ENCODE results near the gene WNK3.

WNK3 gene

GRCh38 chrX:54198262-54198661 lies 159.6 kb downstream of the WNK3 start:
- Mint-ChIP-seq H3K36me3 (ENCODE audit: low read depth) (no peaks in the 10 kb centered on the region), H3K4me3 (no peak overlapping the region), H3K4me1 (ENCODE audit: low read depth) (no peaks in the 10 kb centered on the region), H3K27me3 (ENCODE audit: low read depth) (peaks cover 3% of the 10 kb centered on the region), H3K27ac (no peak overlapping the region), H3K9me3 (no peaks in the 10 kb centered on the region)
- no peak for DNase-seq (ENCODE audit: low spot score)

GRCh38 chrX:54194982-54195588 lies 162.8 kb downstream of the WNK3 start:
- peaks cover 3% of the 10 kb centered on the region for H3K27me3 Mint-ChIP-seq (ENCODE audit: low read depth)
- DNase-seq (ENCODE audit: low spot score) = no peak
- no peak overlapping the region for H3K27ac Mint-ChIP-seq
- no peaks in the 10 kb centered on the region for H3K36me3 Mint-ChIP-seq (ENCODE audit: low read depth)
- H3K9me3 Mint-ChIP-seq = no peaks in the 10 kb centered on the region
- H3K4me1 Mint-ChIP-seq (ENCODE audit: low read depth) = no peaks in the 10 kb centered on the region
- no peak overlapping the region for H3K4me3 Mint-ChIP-seq

DNA sequence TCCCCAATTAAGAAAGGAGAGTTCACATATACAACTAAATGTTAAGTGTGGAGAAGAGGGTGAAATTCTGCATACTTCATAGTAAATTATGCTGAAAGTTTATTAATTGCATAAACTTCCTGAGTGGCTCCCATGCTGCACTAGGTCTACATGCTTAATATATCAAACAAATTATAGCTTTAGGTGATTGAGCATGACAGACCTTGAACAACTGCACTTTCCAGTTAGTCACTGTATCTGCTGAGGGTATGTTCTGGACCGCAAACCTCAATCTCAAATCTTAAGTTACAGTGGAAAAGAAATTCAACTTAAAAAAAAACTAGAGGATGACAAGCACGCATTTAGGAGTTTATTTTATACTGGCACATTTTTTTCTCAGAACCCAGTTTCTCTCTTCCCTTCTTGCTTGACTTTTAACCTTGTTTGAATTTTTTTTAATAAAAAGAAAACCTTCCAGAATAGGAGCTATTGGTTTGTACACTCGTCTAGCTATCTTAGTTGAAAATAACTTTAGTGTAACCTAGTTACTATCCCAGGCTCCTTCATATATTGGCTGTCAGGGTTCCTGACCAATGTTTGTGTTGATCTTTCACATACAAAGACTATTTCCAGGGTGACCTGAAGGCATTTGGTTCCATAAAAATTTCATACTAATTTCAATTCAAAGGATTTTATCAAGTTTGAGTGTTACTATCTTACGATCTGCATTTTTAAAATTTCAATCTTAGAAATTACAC lies 164.6 kb downstream of the WNK3 start:
- Mint-ChIP-seq H3K36me3 (ENCODE audit: low read depth) (no peaks in the 10 kb centered on the region), H3K4me1 (ENCODE audit: low read depth) (no peaks in the 10 kb centered on the region), H3K9me3 (no peaks in the 10 kb centered on the region), H3K4me3 (no peak overlapping the region), H3K27me3 (ENCODE audit: low read depth) (peaks cover under 1% of the 10 kb centered on the region), H3K27ac (no peak overlapping the region)
- no peak for DNase-seq (ENCODE audit: low spot score)

- no peak for DNase-seq (ENCODE audit: low spot score)
- no peak overlapping the region for H3K4me3 Mint-ChIP-seq
- H3K4me1 Mint-ChIP-seq (ENCODE audit: low read depth) = peaks cover 23% of the 10 kb centered on the region
- no peaks in the 10 kb centered on the region for H3K27me3 Mint-ChIP-seq (ENCODE audit: low read depth)
- H3K36me3 Mint-ChIP-seq (ENCODE audit: low read depth) = peaks cover 29% of the 10 kb centered on the region
- H3K9me3 Mint-ChIP-seq = no peaks in the 10 kb centered on the region
- H3K27ac Mint-ChIP-seq = no peak overlapping the region
Measured at GRCh38 chrX:54184474-54184873, 173.4 kb downstream of the WNK3 start.

DNA sequence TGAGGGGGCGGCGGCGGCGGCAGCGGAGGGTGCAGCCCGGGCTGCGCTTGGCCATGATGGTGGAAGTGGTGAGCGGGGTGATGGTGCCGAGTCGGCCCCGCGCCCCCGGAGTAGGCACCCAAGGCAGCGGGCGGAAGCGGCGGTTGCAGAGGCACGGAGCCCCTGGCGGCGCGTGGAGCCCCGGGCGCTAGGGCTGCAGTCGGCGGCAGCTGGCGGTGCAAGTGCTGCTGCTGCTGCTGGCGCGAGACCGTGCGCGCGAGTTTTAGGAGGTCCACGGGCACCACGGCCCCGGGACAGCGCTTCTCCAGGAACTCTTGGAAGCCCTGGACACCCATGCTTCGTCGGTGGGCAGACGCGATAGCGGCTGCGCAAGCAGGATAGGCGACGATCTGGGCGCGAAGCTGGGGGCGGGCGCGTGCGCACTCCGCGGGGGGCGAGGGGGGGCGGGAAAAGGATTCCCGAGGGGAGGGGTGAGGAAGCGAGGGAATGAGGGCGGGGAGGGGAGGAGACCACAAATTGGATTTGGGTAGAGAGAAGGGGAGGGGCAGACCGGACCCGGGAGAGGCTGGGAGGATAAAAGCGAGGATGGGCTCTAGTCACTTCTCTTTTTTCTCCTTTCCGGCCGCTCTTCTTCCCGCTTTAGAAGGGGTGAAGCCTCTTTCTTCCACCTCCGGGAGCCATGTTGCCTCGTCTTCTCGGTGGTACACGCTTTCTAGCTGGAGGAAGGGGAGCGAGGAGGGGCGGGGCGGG lies 174.8 kb downstream of the WNK3 start, which contains the start of gene FAM120C:
Gene FAM120C, minus strand, starts transcription at position 391 of the 750 bp plus-strand sequence. Its CDS starts 56 bp downstream, at position 335.
- peaks cover 28% of the 10 kb centered on the region for H3K4me1 Mint-ChIP-seq (ENCODE audit: low read depth)
- peak within 1 kb of the TSS; percentile 92 for H3K4me3 Mint-ChIP-seq
- no peaks in the 10 kb centered on the region for H3K27me3 Mint-ChIP-seq (ENCODE audit: low read depth)
- peak within 1 kb of the TSS; percentile 88 for H3K27ac Mint-ChIP-seq
- DNase-seq (ENCODE audit: low spot score) = peak; percentile 37
- H3K36me3 Mint-ChIP-seq (ENCODE audit: low read depth) = peaks cover 33% of the 10 kb centered on the region
- no peaks in the 10 kb centered on the region for H3K9me3 Mint-ChIP-seq

DNA sequence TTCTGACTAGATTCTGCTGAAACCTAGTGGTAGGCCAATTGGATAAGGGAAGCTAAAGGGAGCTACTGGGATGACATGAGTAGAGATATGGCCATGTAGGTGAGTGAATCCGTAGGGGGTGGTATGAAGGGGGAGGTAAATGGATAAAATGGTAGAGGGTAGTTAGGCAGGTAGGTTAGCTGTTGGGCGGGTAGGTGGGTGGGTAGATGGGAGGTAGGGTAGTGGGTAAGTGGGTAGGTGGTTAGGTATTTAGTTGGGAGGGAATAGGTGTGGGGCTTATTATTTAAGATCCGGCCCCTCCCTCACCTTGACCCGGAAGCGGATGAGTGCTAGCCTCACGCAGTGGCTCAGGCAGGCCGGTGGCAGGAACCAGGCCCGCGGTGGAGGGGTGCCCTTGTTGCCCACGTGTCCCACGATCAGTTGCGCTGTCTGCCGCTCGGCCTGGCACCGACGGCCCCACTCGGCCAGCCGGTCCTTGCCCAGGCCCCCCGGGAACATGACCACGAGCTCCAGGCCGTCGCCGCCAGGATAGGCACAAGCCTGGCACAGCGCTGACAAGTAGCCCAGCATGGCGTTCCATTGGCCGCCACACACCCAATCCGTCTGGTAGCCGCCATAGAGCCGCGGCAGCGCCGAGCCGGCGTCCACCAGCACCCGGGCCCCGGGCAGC lies 175.5 kb downstream of the WNK3 start:
- Mint-ChIP-seq H3K27ac (peak overlapping the region; percentile 88), H3K9me3 (no peaks in the 10 kb centered on the region), H3K4me1 (ENCODE audit: low read depth) (peaks cover 35% of the 10 kb centered on the region), H3K36me3 (ENCODE audit: low read depth) (peaks cover 39% of the 10 kb centered on the region), H3K4me3 (peak overlapping the region; percentile 92), H3K27me3 (ENCODE audit: low read depth) (no peaks in the 10 kb centered on the region)
- peak; percentile 52 for DNase-seq (ENCODE audit: low spot score)

DNA sequence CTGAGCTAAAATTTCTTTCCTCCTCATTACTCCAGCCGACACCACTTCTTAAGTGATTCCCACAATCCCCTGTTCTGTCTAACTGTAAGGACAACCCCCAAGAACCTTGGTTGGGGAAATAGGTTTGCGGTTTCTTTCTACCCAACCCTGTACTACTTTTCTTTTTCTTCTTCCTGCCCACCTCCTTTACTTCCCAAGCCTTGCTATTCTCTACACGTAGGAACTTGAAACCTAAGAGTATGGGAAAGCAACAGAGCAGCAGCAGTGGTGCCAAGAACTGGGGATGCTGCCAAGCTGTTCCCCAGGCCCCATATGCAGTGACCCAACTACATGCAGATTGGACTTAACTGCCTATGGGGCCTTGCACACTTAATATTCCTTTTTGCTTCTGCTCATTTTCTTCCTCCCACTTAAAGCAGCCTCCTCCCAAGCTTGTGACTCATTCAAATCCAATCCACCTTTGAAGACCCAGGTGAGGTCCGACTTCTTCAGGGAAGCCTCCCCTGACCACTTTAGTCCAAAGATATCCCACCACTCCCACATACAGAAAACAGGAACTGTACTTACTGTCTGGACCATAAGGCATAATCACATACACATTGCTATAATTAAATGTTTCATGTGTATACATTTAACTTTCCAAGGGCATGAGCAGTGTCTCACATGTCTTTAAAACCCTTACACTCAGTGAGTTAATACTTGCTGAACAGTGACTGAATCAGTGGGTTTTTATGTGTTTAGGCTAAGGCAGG lies 176.5 kb downstream of the WNK3 start:
- H3K36me3 Mint-ChIP-seq (ENCODE audit: low read depth) = peaks cover 47% of the 10 kb centered on the region
- no peak for DNase-seq (ENCODE audit: low spot score)
- H3K27me3 Mint-ChIP-seq (ENCODE audit: low read depth) = no peaks in the 10 kb centered on the region
- peaks cover 40% of the 10 kb centered on the region for H3K4me1 Mint-ChIP-seq (ENCODE audit: low read depth)
- peak overlapping the region; percentile 92 for H3K4me3 Mint-ChIP-seq
- H3K9me3 Mint-ChIP-seq = no peaks in the 10 kb centered on the region
- H3K27ac Mint-ChIP-seq = peak overlapping the region; percentile 88

GRCh38 chrX:54180403-54180802 lies 177.4 kb downstream of the WNK3 start:
- Mint-ChIP-seq H3K4me3 (peak overlapping the region; percentile 92), H3K27me3 (ENCODE audit: low read depth) (no peaks in the 10 kb centered on the region), H3K36me3 (ENCODE audit: low read depth) (peaks cover 45% of the 10 kb centered on the region), H3K4me1 (ENCODE audit: low read depth) (peaks cover 40% of the 10 kb centered on the region), H3K9me3 (no peaks in the 10 kb centered on the region), H3K27ac (no peak overlapping the region)
- DNase-seq (ENCODE audit: low spot score) = no peak

- Mint-ChIP-seq H3K27me3 (ENCODE audit: low read depth) (no peaks in the 10 kb centered on the region), H3K36me3 (ENCODE audit: low read depth) (peaks cover 53% of the 10 kb centered on the region), H3K4me3 (no peak overlapping the region), H3K9me3 (no peaks in the 10 kb centered on the region), H3K4me1 (ENCODE audit: low read depth) (peaks cover 37% of the 10 kb centered on the region), H3K27ac (no peak overlapping the region)
- DNase-seq (ENCODE audit: low spot score) = no peak
Measured at GRCh38 chrX:54178100-54178940, 179.5 kb downstream of the WNK3 start.

DNA sequence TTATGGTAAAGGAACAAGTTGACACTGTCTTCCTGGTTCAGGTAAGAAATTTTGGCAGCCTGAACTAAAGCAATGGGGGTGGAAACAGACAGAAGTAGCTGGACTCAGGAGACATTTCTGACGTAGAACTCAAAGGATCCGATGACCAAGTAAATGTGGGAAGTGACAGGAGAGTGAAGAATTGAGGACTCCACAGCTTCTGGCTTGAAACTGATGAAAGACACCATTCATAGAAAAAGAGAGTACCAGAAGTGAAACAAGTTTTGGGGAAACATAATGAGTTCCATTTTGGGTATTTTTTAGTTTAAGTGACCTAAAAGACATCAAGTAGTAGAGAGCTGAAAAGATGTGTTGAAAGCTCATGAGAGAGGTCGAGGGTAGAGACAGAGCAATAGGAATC lies 180.5 kb downstream of the WNK3 start:
- no peaks in the 10 kb centered on the region for H3K9me3 Mint-ChIP-seq
- H3K4me1 Mint-ChIP-seq (ENCODE audit: low read depth) = peaks cover 37% of the 10 kb centered on the region
- peaks cover 53% of the 10 kb centered on the region for H3K36me3 Mint-ChIP-seq (ENCODE audit: low read depth)
- no peak overlapping the region for H3K4me3 Mint-ChIP-seq
- H3K27ac Mint-ChIP-seq = no peak overlapping the region
- H3K27me3 Mint-ChIP-seq (ENCODE audit: low read depth) = no peaks in the 10 kb centered on the region
- DNase-seq (ENCODE audit: low spot score) = no peak

GRCh38 chrX:54173791-54174190 lies 184.1 kb downstream of the WNK3 start:
- peaks cover 24% of the 10 kb centered on the region for H3K36me3 Mint-ChIP-seq (ENCODE audit: low read depth)
- H3K27me3 Mint-ChIP-seq (ENCODE audit: low read depth) = no peaks in the 10 kb centered on the region
- H3K4me1 Mint-ChIP-seq (ENCODE audit: low read depth) = peaks cover 12% of the 10 kb centered on the region
- DNase-seq (ENCODE audit: low spot score) = no peak
- H3K4me3 Mint-ChIP-seq = no peak overlapping the region
- H3K27ac Mint-ChIP-seq = no peak overlapping the region
- H3K9me3 Mint-ChIP-seq = no peaks in the 10 kb centered on the region

GRCh38 chrX:54172455-54172854 lies 185.4 kb downstream of the WNK3 start:
- Mint-ChIP-seq H3K36me3 (ENCODE audit: low read depth) (peaks cover 18% of the 10 kb centered on the region), H3K27ac (no peak overlapping the region), H3K9me3 (no peaks in the 10 kb centered on the region), H3K27me3 (ENCODE audit: low read depth) (no peaks in the 10 kb centered on the region), H3K4me1 (ENCODE audit: low read depth) (peaks cover 6% of the 10 kb centered on the region), H3K4me3 (no peak overlapping the region)
- no peak for DNase-seq (ENCODE audit: low spot score)

All from T-helper 2 cell treated with Interferon-gamma antibody and Interleukin-4, amounts not matched to agents 5 μg/mL and 100 μg/mL, for 36 hours (primary cell).